Activated naive CD4-positive, alpha-beta T cell treated with anti-CD3 and anti-CD28 coated beads, Interleukin-2, amount 50 U/mL, for 72 hours (primary cell): ENCODE results near the gene HSPA5. TPM values are rescaled to one million over a fixed set of nuclear protein-coding genes. Genes with fewer than 3 reads are reported as not detected.
"Not testable (repeated sequence)": the region's sequence is repeated elsewhere in the genome, so short reads cannot be mapped to it uniquely, and the experiment has no call there.

Experiments used
- ATAC-seq, 2 donors: fragments of 150-1000 bp; cut with Tn5 transposase; 2 replicates each; pipeline ENCODE4 v1.10.0; 2021; ENCODE audit warnings: mild to moderate bottlenecking in 2 of 2, moderate library complexity in 2 of 2
- DNase-seq, 2 donors: peaks; one replicate each; pipeline ENCODE4 v3.0.0; 2021 to 2022; ENCODE audit warnings: low spot score in 2 of 2
- H3K27ac Mint-ChIP-seq, 2 donors: one replicate each; pipeline ENCODE4 v1.8.0; 2022; ENCODE audit warnings: mild to moderate bottlenecking in 2 of 2, mixed read lengths in 2 of 2
- H3K36me3 Mint-ChIP-seq, 2 donors: one replicate each; pipeline ENCODE4 v1.8.0; 2022; ENCODE audit warnings: mixed read lengths in 2 of 2
- H3K9me3 Mint-ChIP-seq, 2 donors: one replicate each; pipeline ENCODE4 v1.8.0; 2022; ENCODE audit warnings: mixed read lengths in 2 of 2
- total RNA-seq, 2 donors: library from RNA; stranded (reverse); gene quantifications; one replicate each; pipeline ENCODE4 v1.2.3, GENCODE V29; 2022

Gene HSPA5
- 100 to 1,000 TPM; 120 to 133 TPM for total RNA-seq

- peak; percentile 90 to 93 for ATAC-seq
These were observed at the start of gene HSPA5 for GRCh38 chr9:125241000-125241862. TSS of gene HSPA5 (minus strand) at chr9:125241343. CDS start at chr9:125241126, 217 bp downstream.

GRCh38 chr9:125286935-125287433 lies 45.8 kb upstream of the HSPA5 start:
- not testable (repeated sequence) for DNase-seq, H3K9me3 Mint-ChIP-seq, H3K36me3 Mint-ChIP-seq, ATAC-seq
- H3K27ac Mint-ChIP-seq = peak overlapping the region in 1 of 2 donors; percentile 88

More at GRCh38 chr9:125241000-125241862, at the start of gene HSPA5:
- DNase-seq = peak; percentile 97 to 100
- Mint-ChIP-seq H3K27ac (peak within 1 kb of the TSS; percentile 98 to 100), H3K36me3 (peaks cover 38 to 58% of the 10 kb centered on the region in 2 donors), H3K9me3 (no peaks in the 10 kb centered on the region)

GRCh38 chr9:125284855-125285254 lies 43.7 kb upstream of the HSPA5 start:
- DNase-seq = no peak
- Mint-ChIP-seq H3K9me3 (no peaks in the 10 kb centered on the region), H3K27ac (no peak overlapping the region), H3K36me3 (no peaks in the 10 kb centered on the region)
- no peak for ATAC-seq

DNA sequence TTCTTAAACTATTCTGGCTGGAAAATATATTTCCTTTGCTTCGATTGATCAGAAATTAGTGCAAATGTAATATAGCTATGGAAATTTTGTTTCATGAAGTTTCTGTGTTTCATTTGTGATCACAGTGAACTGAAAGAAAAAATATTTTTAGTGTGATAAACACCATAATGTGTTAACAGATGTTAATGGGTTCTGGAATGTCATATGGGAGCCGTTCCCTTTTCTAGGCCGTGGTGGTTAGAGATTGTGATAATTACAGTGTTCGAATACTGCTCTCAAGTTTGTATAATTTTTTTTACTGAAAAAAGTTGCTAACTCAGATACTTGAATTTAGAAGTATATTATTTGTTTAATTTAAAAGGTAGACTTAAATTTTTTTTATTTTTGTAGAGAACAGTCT lies 39.8 kb upstream of the HSPA5 start:
- Mint-ChIP-seq H3K9me3 (no peaks in the 10 kb centered on the region), H3K36me3 (no peaks in the 10 kb centered on the region), H3K27ac (no peak overlapping the region)
- ATAC-seq (no peak), DNase-seq (no peak)

DNA sequence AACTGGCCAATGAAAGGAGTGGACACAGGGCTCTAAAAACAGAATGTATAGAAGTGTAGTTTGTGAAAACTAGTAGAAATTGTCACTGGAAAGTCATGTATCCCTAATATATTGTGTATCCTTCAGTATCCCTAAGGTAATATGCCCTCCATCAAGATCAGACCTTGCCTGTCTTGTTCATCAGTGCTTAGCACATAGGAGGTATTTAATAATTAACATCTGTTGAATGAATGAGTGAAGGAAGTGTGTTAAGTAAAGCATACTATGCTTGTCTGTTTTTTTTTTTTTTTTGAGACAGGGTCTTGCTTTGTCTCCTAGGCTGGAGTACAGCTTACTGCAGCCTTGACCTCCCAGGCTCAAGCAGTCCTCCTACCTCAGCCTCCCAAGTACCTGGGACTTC lies 36.3 kb upstream of the HSPA5 start:
- ATAC-seq (no peak), DNase-seq (no peak)
- H3K9me3 Mint-ChIP-seq = no peaks in the 10 kb centered on the region
- H3K36me3 Mint-ChIP-seq = no peaks in the 10 kb centered on the region
- H3K27ac Mint-ChIP-seq = no peak overlapping the region

DNA sequence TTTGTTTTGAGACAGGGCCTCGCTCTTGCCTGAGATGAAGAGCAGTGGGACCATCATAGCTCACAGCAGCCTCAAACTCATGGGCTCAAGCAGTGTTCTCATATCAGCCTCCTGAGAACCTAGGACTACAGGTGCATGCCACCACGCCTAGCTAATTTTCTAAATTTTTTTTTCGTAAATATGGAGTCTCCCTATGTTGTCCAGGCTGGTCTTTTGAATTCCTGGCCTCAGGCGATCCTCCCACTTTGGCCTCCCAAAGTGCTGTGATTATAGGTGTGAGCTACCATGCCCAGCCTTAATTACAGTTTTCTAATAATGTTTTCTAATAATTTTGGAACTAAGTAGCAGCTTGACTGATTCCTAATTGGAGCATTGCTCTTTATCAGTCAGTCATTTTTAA lies 35.6 kb upstream of the HSPA5 start:
- ATAC-seq (no peak), DNase-seq (no peak)
- H3K36me3 Mint-ChIP-seq = no peaks in the 10 kb centered on the region
- H3K9me3 Mint-ChIP-seq = no peaks in the 10 kb centered on the region
- no peak overlapping the region for H3K27ac Mint-ChIP-seq

DNA sequence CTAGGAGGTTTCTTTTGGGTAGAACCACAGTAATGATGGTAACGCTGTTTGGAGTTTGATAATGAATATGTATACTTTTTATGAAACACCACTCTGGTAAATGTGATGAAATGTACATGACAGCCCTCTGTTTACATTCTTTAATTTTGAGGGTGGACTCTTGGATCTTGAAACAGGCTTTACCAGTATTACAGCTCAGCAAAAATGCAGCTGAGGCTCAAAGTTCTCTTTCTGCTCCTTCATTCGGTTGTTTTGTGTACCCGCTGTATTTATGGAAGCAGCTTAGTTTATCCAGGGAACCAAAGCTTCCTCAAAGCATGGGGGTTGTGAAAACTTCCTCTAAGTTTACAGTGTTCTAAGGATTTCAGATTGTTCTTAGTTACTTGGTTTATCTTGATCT lies 31.6 kb upstream of the HSPA5 start:
- DNase-seq (no peak), ATAC-seq (no peak)
- Mint-ChIP-seq H3K27ac (no peak overlapping the region), H3K36me3 (no peaks in the 10 kb centered on the region), H3K9me3 (no peaks in the 10 kb centered on the region)

- DNase-seq = no peak
- Mint-ChIP-seq H3K36me3 (no peaks in the 10 kb centered on the region), H3K9me3 (no peaks in the 10 kb centered on the region), H3K27ac (no peak overlapping the region)
- ATAC-seq = no peak
These were observed 29.9 kb upstream of the HSPA5 start for GRCh38 chr9:125271081-125271480.

DNA sequence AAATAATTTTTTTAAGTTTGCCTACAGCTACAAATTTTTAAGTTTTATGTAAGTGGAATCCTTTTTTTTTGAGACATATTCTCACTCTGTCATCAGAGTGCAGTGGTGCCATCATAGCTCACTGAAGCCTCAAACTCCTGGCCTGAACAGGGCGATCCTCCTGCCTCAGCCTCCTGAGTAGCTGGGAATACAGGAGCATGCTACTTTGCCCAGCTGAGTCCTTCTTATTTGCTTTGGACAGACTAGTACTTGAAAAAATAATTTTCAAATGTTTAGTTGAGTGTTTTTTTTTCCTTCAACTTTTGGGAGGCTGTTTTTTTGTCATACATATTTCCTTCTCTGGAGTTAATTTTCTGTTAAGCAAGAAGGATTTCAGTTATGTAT lies 27.9 kb upstream of the HSPA5 start:
- DNase-seq (no peak), ATAC-seq (no peak)
- H3K27ac Mint-ChIP-seq = peak overlapping the region in 1 of 2 donors; percentile 29
- H3K9me3 Mint-ChIP-seq = no peaks in the 10 kb centered on the region
- peaks cover 0 to 4% of the 10 kb centered on the region in 2 donors for H3K36me3 Mint-ChIP-seq

DNA sequence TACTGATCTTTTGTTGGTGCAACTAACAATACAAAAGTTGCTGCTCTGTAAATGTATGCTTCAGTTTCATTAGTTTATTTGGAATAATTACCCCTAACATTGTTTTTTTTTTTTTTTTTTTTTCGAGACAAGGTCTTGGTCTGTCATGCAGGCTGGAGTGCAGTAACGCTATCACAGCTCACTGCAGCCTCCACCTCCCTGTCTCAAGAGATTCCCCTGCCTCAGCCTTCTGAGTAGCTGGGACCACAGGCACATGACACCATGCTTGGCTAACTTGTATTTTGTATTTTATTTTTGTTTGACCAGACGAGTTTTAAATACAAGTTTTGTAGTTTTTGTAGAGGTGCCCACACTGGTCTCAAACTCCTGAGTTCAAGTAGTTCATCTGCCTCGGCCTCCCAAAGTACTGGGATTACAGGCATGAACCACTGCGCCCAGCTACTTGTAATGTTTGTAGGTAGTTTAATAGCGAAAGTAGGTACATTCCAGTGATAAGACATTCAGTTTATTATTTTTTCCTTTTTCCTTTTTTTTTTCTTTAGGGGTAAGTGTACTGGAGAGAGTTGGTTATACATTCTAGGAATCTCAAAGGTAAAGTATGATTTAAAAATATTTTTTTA lies 27.4 kb upstream of the HSPA5 start:
- Mint-ChIP-seq H3K9me3 (no peaks in the 10 kb centered on the region), H3K36me3 (peaks cover 0 to 8% of the 10 kb centered on the region in 2 donors), H3K27ac (no peak overlapping the region)
- DNase-seq = no peak
- no peak for ATAC-seq

DNA sequence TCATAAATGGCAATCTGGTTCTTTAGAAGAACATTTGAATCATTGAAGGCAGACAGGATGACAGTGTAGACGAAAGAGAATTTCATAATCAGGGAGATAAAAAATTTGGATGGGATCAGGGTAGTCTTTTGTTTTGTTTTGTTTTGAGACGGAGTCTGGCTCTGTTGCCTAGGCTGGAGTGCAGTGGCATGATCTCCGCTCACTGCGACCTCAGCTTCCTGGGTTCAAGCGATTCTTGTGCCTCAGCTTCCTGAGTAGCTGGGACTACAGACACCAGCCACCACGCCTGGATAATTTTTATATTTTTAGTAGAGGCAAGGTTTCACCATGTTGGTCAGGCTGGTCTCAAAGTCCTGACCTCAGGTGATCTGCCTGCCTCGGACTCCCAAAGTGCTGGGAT lies 22.9 kb upstream of the HSPA5 start:
- Mint-ChIP-seq H3K36me3 (peaks cover 14 to 25% of the 10 kb centered on the region in 2 donors), H3K27ac (peak overlapping the region; percentile 49 to 91)
- H3K9me3 Mint-ChIP-seq, DNase-seq, ATAC-seq: not testable (repeated sequence)

DNA sequence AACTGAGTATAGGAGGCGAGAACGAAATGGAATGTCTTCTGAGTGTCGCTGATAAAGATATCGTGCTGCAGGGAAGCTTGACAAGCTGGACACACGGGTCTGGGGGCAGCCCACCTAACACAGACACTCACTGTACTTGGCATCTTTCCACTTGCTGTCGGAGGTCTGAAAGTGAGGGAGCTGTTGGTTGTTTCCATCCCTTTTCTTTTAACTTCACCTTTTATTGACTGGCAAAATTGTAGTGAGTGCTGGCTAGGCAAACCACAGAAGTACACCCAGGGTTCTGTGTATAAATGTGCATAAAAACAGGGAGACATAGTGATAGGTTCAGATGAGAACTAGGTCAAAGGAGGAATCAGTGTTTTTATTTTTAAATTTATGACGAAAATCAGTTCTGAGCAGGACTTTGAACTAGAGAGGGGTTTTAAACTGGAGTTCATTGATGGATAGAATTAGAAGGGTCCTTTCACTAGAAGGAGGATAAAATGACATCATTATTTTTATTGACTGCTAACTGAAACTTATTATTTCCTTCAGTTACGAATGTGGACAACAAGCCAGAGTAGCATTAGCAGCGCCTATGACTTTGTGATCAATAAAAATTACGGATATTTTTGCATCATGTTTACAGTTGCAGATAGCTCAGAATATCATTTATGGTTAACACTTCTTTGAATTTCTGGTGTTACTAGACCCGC lies 21.3 kb upstream of the HSPA5 start:
- peaks cover 14 to 25% of the 10 kb centered on the region in 2 donors for H3K36me3 Mint-ChIP-seq
- ATAC-seq = peak in 1 of 2 donors; percentile 6
- DNase-seq = no peak
- H3K27ac Mint-ChIP-seq = peak overlapping the region; percentile 94 to 98
- peaks cover 0 to 3% of the 10 kb centered on the region in 2 donors for H3K9me3 Mint-ChIP-seq

GRCh38 chr9:125261501-125262293 lies 20.6 kb upstream of the HSPA5 start, which contains the start of gene GAPVD1:
TSS of gene GAPVD1 (plus strand) at chr9:125261826. CDS start at chr9:125298922, 37,096 bp downstream.
- Mint-ChIP-seq H3K36me3 (peaks cover 14 to 25% of the 10 kb centered on the region in 2 donors), H3K27ac (peak within 1 kb of the TSS; percentile 94 to 98), H3K9me3 (peaks cover 0 to 3% of the 10 kb centered on the region in 2 donors)
- ATAC-seq = peak; percentile 98 to 99
- DNase-seq = peak; percentile 93 to 95

GRCh38 chr9:125260561-125260960 lies 19.4 kb upstream of the HSPA5 start:
- H3K9me3 Mint-ChIP-seq = peaks cover 0 to 3% of the 10 kb centered on the region in 2 donors
- H3K36me3 Mint-ChIP-seq = peaks cover 14 to 25% of the 10 kb centered on the region in 2 donors
- no peak for DNase-seq
- H3K27ac Mint-ChIP-seq = peak overlapping the region; percentile 94 to 96
- ATAC-seq = no peak

- Mint-ChIP-seq H3K9me3 (peaks cover 0 to 3% of the 10 kb centered on the region in 2 donors), H3K27ac (no peak overlapping the region), H3K36me3 (peaks cover 14 to 21% of the 10 kb centered on the region in 2 donors)
- DNase-seq (no peak), ATAC-seq (no peak)
These were observed 17.8 kb upstream of the HSPA5 start for GRCh38 chr9:125258832-125259534.
